WTC11 (cell line): ENCODE measurements around the gene DESI1. TPM values are rescaled to one million over a fixed set of nuclear protein-coding genes. Genes with fewer than 3 reads are reported as not detected.

Experiments
- ATAC-seq: fragments of 200-7000 bp; cut with Tn5 transposase; 2 replicates; pipeline ENCODE4 v1.10.0; 2021; ENCODE audit warnings: mild to moderate bottlenecking, moderate library complexity
- CTCF ChIA-PET: fragments of 300-600 bp; sonication (Branson Sonifier 250); formaldehyde crosslinking; loops from one replicate; lab custom pipeline; 2021; ENCODE audit warnings: antibody characterized with exemption; lab: Charles Lee
- POLR2A ChIA-PET: fragments of 350-600 bp; sonication (Branson Sonifier 250); formaldehyde crosslinking; loops from one replicate; lab custom pipeline; 2021; ENCODE audit warnings: antibody characterized with exemption; lab: Charles Lee
- DNase-seq: peaks from one replicate; pipeline ENCODE4 v3.0.0; 2021; ENCODE audit warnings: low spot score
- H3K27ac Mint-ChIP-seq: 2 replicates; pipeline ENCODE4 v1.8.0; 2021; ENCODE audit warnings: mixed read lengths
- H3K27me3 Mint-ChIP-seq: 2 replicates; pipeline ENCODE4 v1.8.0; 2021; ENCODE audit warnings: low read depth, mild to moderate bottlenecking, moderate library complexity, mixed read lengths
- H3K36me3 Mint-ChIP-seq: 2 replicates; pipeline ENCODE4 v1.8.0; 2021; ENCODE audit warnings: mixed read lengths
- H3K4me1 Mint-ChIP-seq: 2 replicates; pipeline ENCODE4 v1.8.0; 2022; ENCODE audit warnings: mixed read lengths
- H3K4me3 Mint-ChIP-seq: 2 replicates; pipeline ENCODE4 v1.8.0; 2021; ENCODE audit warnings: mild to moderate bottlenecking, moderate library complexity, mixed read lengths
- H3K9me3 Mint-ChIP-seq: 2 replicates; pipeline ENCODE4 v1.8.0; 2021; ENCODE audit warnings: mixed read lengths
- CREB1 ChIP-seq: sonication (generic); formaldehyde crosslinking; IDR thresholded peaks from 2 replicates; pipeline ENCODE4 v1.8.0; 2023; ENCODE audit warnings: mild to moderate bottlenecking, missing genetic modification reagents
- ELF4 ChIP-seq: sonication (generic); formaldehyde crosslinking; IDR thresholded peaks from 2 replicates; pipeline ENCODE4 v1.8.1; 2022; ENCODE audit warnings: low read depth, mild to moderate bottlenecking, moderate library complexity, missing genetic modification reagents
- GTF2I ChIP-seq: fragments of 250-450 bp; sonication (Bioruptor Pico); conservative IDR thresholded peaks from 2 replicates; pipeline ENCODE4 v1.4.0; 2021; ENCODE audit warnings: mild to moderate bottlenecking
- HMGA2 ChIP-seq: fragments of 250-450 bp; sonication (Bioruptor Pico); IDR thresholded peaks from 2 replicates; pipeline ENCODE4 v1.4.0; 2021; ENCODE audit warnings: mild to moderate bottlenecking, moderate library complexity
- IRF2 ChIP-seq: sonication (generic); formaldehyde crosslinking; IDR thresholded peaks from 2 replicates; pipeline ENCODE4 v1.8.0; 2022; ENCODE audit warnings: low read depth, missing genetic modification reagents, borderline replicate concordance
- KAT7 ChIP-seq: sonication (generic); formaldehyde crosslinking; IDR thresholded peaks from 2 replicates; pipeline ENCODE4 v1.8.1; 2023; ENCODE audit warnings: missing genetic modification reagents, mild to moderate bottlenecking, borderline replicate concordance
- MYBL2 ChIP-seq: sonication (generic); formaldehyde crosslinking; IDR thresholded peaks from 2 replicates; pipeline ENCODE4 v1.8.1; 2023; ENCODE audit warnings: mild to moderate bottlenecking, moderate library complexity, missing genetic modification reagents
- NFE2L1 ChIP-seq: sonication (generic); formaldehyde crosslinking; IDR thresholded peaks from 2 replicates; pipeline ENCODE4 v1.8.1; 2023; ENCODE audit warnings: missing genetic modification reagents
- USF2 ChIP-seq: sonication (generic); formaldehyde crosslinking; IDR thresholded peaks from 2 replicates; pipeline ENCODE4 v1.8.1; 2023; ENCODE audit warnings: mild to moderate bottlenecking, missing genetic modification reagents, moderate library complexity
- ZBTB21 ChIP-seq: sonication (generic); formaldehyde crosslinking; IDR thresholded peaks from 2 replicates; pipeline ENCODE4 v1.8.1; 2023; ENCODE audit warnings: mild to moderate bottlenecking, missing genetic modification reagents, borderline replicate concordance
- ZMAT4 ChIP-seq: fragments of 250-450 bp; sonication (Bioruptor Pico); IDR thresholded peaks from 2 replicates; pipeline ENCODE4 v1.9.0; 2021; ENCODE audit warnings: mild to moderate bottlenecking
- ZNF219 ChIP-seq: sonication (generic); formaldehyde crosslinking; IDR thresholded peaks from 2 replicates; pipeline ENCODE4 v1.8.0; 2023; ENCODE audit warnings: missing genetic modification reagents, mild to moderate bottlenecking, borderline replicate concordance
- ZNF281 ChIP-seq: sonication (generic); formaldehyde crosslinking; IDR thresholded peaks from 2 replicates; pipeline ENCODE4 v1.8.0; 2023; ENCODE audit warnings: mild to moderate bottlenecking, missing genetic modification reagents
- ZNF396 ChIP-seq: fragments of 250-450 bp; sonication (Bioruptor Pico); IDR thresholded peaks from 2 replicates; pipeline ENCODE4 v1.8.0; 2021; ENCODE audit warnings: mild to moderate bottlenecking, moderate library complexity, borderline replicate concordance
- ZNF416 ChIP-seq: fragments of 250-450 bp; sonication (Bioruptor Pico); IDR thresholded peaks from 2 replicates; pipeline ENCODE4 v1.9.0; 2021; ENCODE audit warnings: mild to moderate bottlenecking, inconsistent platforms
- ZNF425 ChIP-seq: fragments of 250-450 bp; sonication (Bioruptor Pico); conservative IDR thresholded peaks from 2 replicates; pipeline ENCODE4 v1.9.0; 2021; ENCODE audit warnings: mild to moderate bottlenecking
- total RNA-seq: library from RNA; stranded (reverse); gene quantifications from 3 replicates; pipeline ENCODE4 v1.2.3, GENCODE V29; 2021
- TF ChIP-seq, protein P1 (sequence below): sonication (generic); formaldehyde crosslinking; IDR thresholded peaks from 2 replicates; pipeline ENCODE4 v1.8.1; 2023; ENCODE audit warnings: mild to moderate bottlenecking, missing genetic modification reagents, borderline replicate concordance
- TF ChIP-seq, protein P2 (sequence below): sonication (generic); formaldehyde crosslinking; IDR thresholded peaks from 2 replicates; pipeline ENCODE4 v1.8.1; 2022; ENCODE audit warnings: missing genetic modification reagents, borderline replicate concordance
- TF ChIP-seq, protein P3 (sequence below): sonication (generic); formaldehyde crosslinking; IDR thresholded peaks from 2 replicates; pipeline ENCODE4 v1.8.1; 2023; ENCODE audit warnings: mild to moderate bottlenecking, missing genetic modification reagents

DESI1 gene
- total RNA-seq, 1 experiment from 2014 or later, result 32.2 TPM

GRCh38 chr22:41619979-41620588, 759 bp downstream of the DESI1 start:
- Mint-ChIP-seq H3K9me3 (no peaks in the 10 kb centered on the region), H3K27ac (peak overlapping the region; percentile 90), H3K4me3 (peak overlapping the region; percentile 94), H3K36me3 (peaks cover 23% of the 10 kb centered on the region), H3K27me3 (no peaks in the 10 kb centered on the region; the same call in 1 of the 2 replicates), H3K4me1 (peaks cover 20% of the 10 kb centered on the region)
- ChIA-PET POLR2A (interaction anchor here (1.0 to 1.7 kb wide), 4 partner anchors 31 to 239 kb away, joined by 3 to 10 read pairs (median 4); partner anchors contain the start of genes ACO2, CCDC134, PHF5A and PMM1), CTCF (interaction anchor here (0.5 to 7.1 kb wide), 8 partner anchors 22 to 583 kb away, joined by 3 to 45 read pairs (median 4); no protein-coding TSS in a partner anchor)
- DNase-seq, result peak; percentile 54
- TF ChIP-seq ZMAT4 (no peak), NFE2L1 (no peak), ZBTB21 (no peak), ZNF281 (CRISPR knock-in tag) (no peak), ZNF396 (CRISPR knock-in tag) (no peak), MYBL2 (no peak), HMGA2 (no peak), ELF4 (no peak)
- TF ChIP-seq, protein P1, sequence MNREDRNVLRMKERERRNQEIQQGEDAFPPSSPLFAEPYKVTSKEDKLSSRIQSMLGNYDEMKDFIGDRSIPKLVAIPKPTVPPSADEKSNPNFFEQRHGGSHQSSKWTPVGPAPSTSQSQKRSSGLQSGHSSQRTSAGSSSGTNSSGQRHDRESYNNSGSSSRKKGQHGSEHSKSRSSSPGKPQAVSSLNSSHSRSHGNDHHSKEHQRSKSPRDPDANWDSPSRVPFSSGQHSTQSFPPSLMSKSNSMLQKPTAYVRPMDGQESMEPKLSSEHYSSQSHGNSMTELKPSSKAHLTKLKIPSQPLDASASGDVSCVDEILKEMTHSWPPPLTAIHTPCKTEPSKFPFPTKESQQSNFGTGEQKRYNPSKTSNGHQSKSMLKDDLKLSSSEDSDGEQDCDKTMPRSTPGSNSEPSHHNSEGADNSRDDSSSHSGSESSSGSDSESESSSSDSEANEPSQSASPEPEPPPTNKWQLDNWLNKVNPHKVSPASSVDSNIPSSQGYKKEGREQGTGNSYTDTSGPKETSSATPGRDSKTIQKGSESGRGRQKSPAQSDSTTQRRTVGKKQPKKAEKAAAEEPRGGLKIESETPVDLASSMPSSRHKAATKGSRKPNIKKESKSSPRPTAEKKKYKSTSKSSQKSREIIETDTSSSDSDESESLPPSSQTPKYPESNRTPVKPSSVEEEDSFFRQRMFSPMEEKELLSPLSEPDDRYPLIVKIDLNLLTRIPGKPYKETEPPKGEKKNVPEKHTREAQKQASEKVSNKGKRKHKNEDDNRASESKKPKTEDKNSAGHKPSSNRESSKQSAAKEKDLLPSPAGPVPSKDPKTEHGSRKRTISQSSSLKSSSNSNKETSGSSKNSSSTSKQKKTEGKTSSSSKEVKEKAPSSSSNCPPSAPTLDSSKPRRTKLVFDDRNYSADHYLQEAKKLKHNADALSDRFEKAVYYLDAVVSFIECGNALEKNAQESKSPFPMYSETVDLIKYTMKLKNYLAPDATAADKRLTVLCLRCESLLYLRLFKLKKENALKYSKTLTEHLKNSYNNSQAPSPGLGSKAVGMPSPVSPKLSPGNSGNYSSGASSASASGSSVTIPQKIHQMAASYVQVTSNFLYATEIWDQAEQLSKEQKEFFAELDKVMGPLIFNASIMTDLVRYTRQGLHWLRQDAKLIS (CRISPR knock-in tag), result no peak
- peak; percentile 19 for ATAC-seq

DNA sequence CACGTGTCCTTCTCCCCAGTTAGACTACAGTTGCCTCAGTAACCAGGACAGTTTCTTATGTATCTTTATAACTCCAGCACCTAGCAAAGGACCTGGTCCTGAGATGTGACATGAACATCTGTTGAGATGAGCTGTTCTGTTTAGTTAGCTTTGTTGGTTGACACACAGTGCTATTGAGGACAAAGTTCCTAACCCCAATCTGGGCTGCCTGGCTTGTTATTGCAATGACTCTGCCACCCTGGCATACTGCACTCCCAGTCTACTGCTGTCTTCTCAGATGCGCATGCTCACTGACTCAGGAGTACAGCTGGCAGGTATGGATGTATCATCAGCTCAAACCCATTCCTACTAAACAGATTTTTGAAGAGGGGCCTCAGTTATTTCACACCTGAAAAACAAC, 7.4 kb downstream of the DESI1 start:
- DNase-seq (no peak), ATAC-seq (no peak)
- CTCF ChIA-PET, result interaction anchor here (1.4 kb wide), 1 partner anchor 53 kb away, joined by 3 read pairs; no protein-coding TSS in a partner anchor
- Mint-ChIP-seq H3K4me1 (0 out of 2 replicates have a peak, but pooled peaks cover 2% of the 10 kb centered on the region), H3K9me3 (no peaks in the 10 kb centered on the region), H3K27ac (no peak overlapping the region; the same call in 1 of the 2 replicates), H3K36me3 (0 out of 2 replicates have a peak, but pooled peaks cover 4% of the 10 kb centered on the region), H3K27me3 (no peaks in the 10 kb centered on the region), H3K4me3 (no peak overlapping the region)
- POLR2A ChIA-PET, result no interaction called here
- TF ChIP-seq USF2 (no peak), ZNF416 (CRISPR knock-in tag) (no peak), IRF2 (no peak), GTF2I (no peak), ZNF425 (CRISPR knock-in tag) (no peak), KAT7 (no peak), ZNF219 (CRISPR knock-in tag) (no peak), CREB1 (CRISPR knock-in tag) (no peak)
- TF ChIP-seq, protein P2, sequence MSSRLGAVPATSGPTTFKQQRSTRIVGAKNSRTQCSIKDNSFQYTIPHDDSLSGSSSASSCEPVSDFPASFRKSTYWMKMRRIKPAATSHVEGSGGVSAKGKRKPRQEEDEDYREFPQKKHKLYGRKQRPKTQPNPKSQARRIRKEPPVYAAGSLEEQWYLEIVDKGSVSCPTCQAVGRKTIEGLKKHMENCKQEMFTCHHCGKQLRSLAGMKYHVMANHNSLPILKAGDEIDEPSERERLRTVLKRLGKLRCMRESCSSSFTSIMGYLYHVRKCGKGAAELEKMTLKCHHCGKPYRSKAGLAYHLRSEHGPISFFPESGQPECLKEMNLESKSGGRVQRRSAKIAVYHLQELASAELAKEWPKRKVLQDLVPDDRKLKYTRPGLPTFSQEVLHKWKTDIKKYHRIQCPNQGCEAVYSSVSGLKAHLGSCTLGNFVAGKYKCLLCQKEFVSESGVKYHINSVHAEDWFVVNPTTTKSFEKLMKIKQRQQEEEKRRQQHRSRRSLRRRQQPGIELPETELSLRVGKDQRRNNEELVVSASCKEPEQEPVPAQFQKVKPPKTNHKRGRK, result no peak
- TF ChIP-seq, protein P3, sequence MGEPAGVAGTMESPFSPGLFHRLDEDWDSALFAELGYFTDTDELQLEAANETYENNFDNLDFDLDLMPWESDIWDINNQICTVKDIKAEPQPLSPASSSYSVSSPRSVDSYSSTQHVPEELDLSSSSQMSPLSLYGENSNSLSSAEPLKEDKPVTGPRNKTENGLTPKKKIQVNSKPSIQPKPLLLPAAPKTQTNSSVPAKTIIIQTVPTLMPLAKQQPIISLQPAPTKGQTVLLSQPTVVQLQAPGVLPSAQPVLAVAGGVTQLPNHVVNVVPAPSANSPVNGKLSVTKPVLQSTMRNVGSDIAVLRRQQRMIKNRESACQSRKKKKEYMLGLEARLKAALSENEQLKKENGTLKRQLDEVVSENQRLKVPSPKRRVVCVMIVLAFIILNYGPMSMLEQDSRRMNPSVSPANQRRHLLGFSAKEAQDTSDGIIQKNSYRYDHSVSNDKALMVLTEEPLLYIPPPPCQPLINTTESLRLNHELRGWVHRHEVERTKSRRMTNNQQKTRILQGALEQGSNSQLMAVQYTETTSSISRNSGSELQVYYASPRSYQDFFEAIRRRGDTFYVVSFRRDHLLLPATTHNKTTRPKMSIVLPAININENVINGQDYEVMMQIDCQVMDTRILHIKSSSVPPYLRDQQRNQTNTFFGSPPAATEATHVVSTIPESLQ (CRISPR knock-in tag), result no peak
